Measurements from ENCODE around the gene TRIM31.

The TRIM31 gene

GRCh38 chr6:30156774-30157173, 43.9 kb upstream of the TRIM31 start:
- Histone ChIP-seq H3K9me3 (replicated peaks; ENCODE audit: insufficient read depth, low read length) (no peaks in the 10 kb centered on the region), H3K9ac (ENCODE audit: low read length) (no peak overlapping the region), H3F3A (ENCODE audit: insufficient read depth, low read length) (peaks cover 4% of the 10 kb centered on the region; the same call in 1 of the 2 replicates), H3K4me1 (ENCODE audit: low read length) (peaks cover 5% of the 10 kb centered on the region; the same call in 1 of the 2 replicates), H3K27me3 (replicated peaks; ENCODE audit: insufficient read depth, low read length) (0 out of 2 replicates have a peak, but pooled peaks cover 12% of the 10 kb centered on the region), H3K4me3 (ENCODE audit: low read length) (no peak overlapping the region), H4K20me1 (ENCODE audit: insufficient read depth, low read length) (no peaks in the 10 kb centered on the region), H3K36me3 (replicated peaks; ENCODE audit: insufficient read depth, low read length) (no peaks in the 10 kb centered on the region), H2AFZ (ENCODE audit: low read length) (no peak overlapping the region), H3K9me2 (replicated peaks; ENCODE audit: insufficient read depth, low read length) (no peaks in the 10 kb centered on the region), H3K4me2 (ENCODE audit: low read depth, low read length) (no peak overlapping the region), H3K27ac (ENCODE audit: low read length) (no peak overlapping the region), H3K79me2 (ENCODE audit: low read length) (no peaks in the 10 kb centered on the region)
- DNase-seq, result no peak
- TF ChIP-seq, protein P1, sequence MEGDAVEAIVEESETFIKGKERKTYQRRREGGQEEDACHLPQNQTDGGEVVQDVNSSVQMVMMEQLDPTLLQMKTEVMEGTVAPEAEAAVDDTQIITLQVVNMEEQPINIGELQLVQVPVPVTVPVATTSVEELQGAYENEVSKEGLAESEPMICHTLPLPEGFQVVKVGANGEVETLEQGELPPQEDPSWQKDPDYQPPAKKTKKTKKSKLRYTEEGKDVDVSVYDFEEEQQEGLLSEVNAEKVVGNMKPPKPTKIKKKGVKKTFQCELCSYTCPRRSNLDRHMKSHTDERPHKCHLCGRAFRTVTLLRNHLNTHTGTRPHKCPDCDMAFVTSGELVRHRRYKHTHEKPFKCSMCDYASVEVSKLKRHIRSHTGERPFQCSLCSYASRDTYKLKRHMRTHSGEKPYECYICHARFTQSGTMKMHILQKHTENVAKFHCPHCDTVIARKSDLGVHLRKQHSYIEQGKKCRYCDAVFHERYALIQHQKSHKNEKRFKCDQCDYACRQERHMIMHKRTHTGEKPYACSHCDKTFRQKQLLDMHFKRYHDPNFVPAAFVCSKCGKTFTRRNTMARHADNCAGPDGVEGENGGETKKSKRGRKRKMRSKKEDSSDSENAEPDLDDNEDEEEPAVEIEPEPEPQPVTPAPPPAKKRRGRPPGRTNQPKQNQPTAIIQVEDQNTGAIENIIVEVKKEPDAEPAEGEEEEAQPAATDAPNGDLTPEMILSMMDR (IDR thresholded peaks at IDR 0.05; ENCODE audit: low read length), result no peak
- TF ChIP-seq EZH2 (optimal IDR thresholded peaks at IDR 0.05; ENCODE audit: low read depth, low read length), result no peak
- TF ChIP-seq EZH2phosphoT487 (IDR thresholded peaks at IDR 0.05; ENCODE audit: low read length), result no peak

GRCh38 chr6:30156262-30156599, 43.3 kb upstream of the TRIM31 start:
- H3K9me3 ChIP-seq (replicated peaks; ENCODE audit: insufficient read depth, low read length), result no peaks in the 10 kb centered on the region
- H3K4me2 ChIP-seq (ENCODE audit: low read depth, low read length), result no peak overlapping the region
- TF ChIP-seq EZH2phosphoT487 (IDR thresholded peaks at IDR 0.05; ENCODE audit: low read length) (no peak), EZH2 (optimal IDR thresholded peaks at IDR 0.05; ENCODE audit: low read depth, low read length) (no peak)
- TF ChIP-seq, protein P1 (IDR thresholded peaks at IDR 0.05; ENCODE audit: low read length), result no peak
- 0 out of 2 replicates have a peak, but pooled peaks cover 12% of the 10 kb centered on the region for H3K27me3 ChIP-seq (replicated peaks; ENCODE audit: insufficient read depth, low read length)
- H3F3A ChIP-seq (ENCODE audit: insufficient read depth, low read length), result peaks cover 4% of the 10 kb centered on the region; the same call in 1 of the 2 replicates
- H3K27ac ChIP-seq (ENCODE audit: low read length), result no peak overlapping the region
- no peaks in the 10 kb centered on the region for H3K9me2 ChIP-seq (replicated peaks; ENCODE audit: insufficient read depth, low read length)
- H3K9ac ChIP-seq (ENCODE audit: low read length), result no peak overlapping the region
- no peaks in the 10 kb centered on the region for H4K20me1 ChIP-seq (ENCODE audit: insufficient read depth, low read length)
- H3K4me1 ChIP-seq (ENCODE audit: low read length), result peaks cover 5% of the 10 kb centered on the region; the same call in 1 of the 2 replicates
- H3K79me2 ChIP-seq (ENCODE audit: low read length), result no peaks in the 10 kb centered on the region
- no peak overlapping the region for H2AFZ ChIP-seq (ENCODE audit: low read length)
- H3K36me3 ChIP-seq (replicated peaks; ENCODE audit: insufficient read depth, low read length), result no peaks in the 10 kb centered on the region
- no peak for DNase-seq
- H3K4me3 ChIP-seq (ENCODE audit: low read length), result no peak overlapping the region

DNA sequence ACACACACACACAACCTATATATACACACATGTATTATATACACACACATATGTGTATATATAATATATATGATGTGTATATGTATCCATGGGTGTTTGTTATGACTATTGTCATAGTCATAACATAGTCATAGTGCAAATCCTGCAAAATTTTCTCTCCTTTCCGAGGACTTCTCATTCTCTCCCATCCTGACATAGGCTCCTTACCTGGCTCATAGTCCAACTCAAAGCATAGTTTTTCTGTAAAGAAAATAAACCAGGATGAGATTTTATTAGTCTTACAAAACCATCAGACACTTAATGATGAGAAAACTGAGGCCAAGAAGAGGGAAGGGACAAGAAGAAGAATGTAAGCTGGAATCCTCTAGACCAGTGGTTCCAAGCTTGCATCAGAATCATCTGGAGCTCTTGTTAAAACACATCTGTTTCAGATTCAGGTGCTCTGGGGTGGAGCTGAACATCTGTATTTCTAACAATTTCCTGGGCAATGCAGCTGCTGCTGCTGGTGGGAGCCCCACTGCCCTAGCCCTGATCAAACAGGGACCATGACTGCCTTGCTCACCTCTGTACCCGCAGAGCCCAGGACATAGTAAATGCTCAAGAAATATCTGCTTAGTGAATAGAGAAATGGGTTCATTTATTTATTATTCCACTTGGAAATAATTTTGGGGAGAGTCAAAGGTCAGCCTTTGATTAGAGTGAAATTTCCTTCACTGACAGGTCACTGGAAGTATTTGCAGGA, 42.8 kb upstream of the TRIM31 start:
- Histone ChIP-seq H3K79me2 (ENCODE audit: low read length) (no peaks in the 10 kb centered on the region), H4K20me1 (ENCODE audit: insufficient read depth, low read length) (no peaks in the 10 kb centered on the region), H2AFZ (ENCODE audit: low read length) (no peak overlapping the region), H3F3A (ENCODE audit: insufficient read depth, low read length) (peaks cover 4% of the 10 kb centered on the region; the same call in 1 of the 2 replicates), H3K9ac (ENCODE audit: low read length) (no peak overlapping the region), H3K4me3 (ENCODE audit: low read length) (no peak overlapping the region), H3K27ac (ENCODE audit: low read length) (no peak overlapping the region), H3K4me2 (ENCODE audit: low read depth, low read length) (no peak overlapping the region), H3K36me3 (replicated peaks; ENCODE audit: insufficient read depth, low read length) (no peaks in the 10 kb centered on the region), H3K4me1 (ENCODE audit: low read length) (peaks cover 5% of the 10 kb centered on the region; the same call in 1 of the 2 replicates), H3K27me3 (replicated peaks; ENCODE audit: insufficient read depth, low read length) (0 out of 2 replicates have a peak, but pooled peaks cover 12% of the 10 kb centered on the region), H3K9me2 (replicated peaks; ENCODE audit: insufficient read depth, low read length) (no peaks in the 10 kb centered on the region), H3K9me3 (replicated peaks; ENCODE audit: insufficient read depth, low read length) (no peaks in the 10 kb centered on the region)
- DNase-seq, result no peak
- TF ChIP-seq, protein P1 (IDR thresholded peaks at IDR 0.05; ENCODE audit: low read length), result no peak
- TF ChIP-seq EZH2 (optimal IDR thresholded peaks at IDR 0.05; ENCODE audit: low read depth, low read length) (no peak), EZH2phosphoT487 (IDR thresholded peaks at IDR 0.05; ENCODE audit: low read length) (no peak)
